GM19395 (cell line): ENCODE data around the gene LIPA.
"Not testable (repeated sequence)": the region's sequence is repeated elsewhere in the genome, so short reads cannot be mapped to it uniquely, and the experiment has no call there.

Experiments used
- ATAC-seq: cut with Tn5 transposase; IDR thresholded peaks from one replicate; pipeline ENCODE4 v1.9.1; 2021; ENCODE audit warnings: mild to moderate bottlenecking, moderate library complexity; ENCODE audit not compliant: unreplicated experiment

Gene LIPA

GRCh38 chr10:89251409-89252224 is at the start of gene LIPA:
Gene LIPA, minus strand, starts transcription at chr10:89251775. Its CDS starts 4,127 bp downstream, at chr10:89247648.
- peak; percentile 95 for ATAC-seq

- peak; percentile 21 for ATAC-seq
Observed at GRCh38 chr10:89301232-89301631, 49.7 kb upstream of the LIPA start.

GRCh38 chr10:89299031-89299430 is 47.5 kb upstream of the LIPA start:
- ATAC-seq = no peak

GRCh38 chr10:89297791-89298190 is 46.2 kb upstream of the LIPA start:
- no peak for ATAC-seq

DNA sequence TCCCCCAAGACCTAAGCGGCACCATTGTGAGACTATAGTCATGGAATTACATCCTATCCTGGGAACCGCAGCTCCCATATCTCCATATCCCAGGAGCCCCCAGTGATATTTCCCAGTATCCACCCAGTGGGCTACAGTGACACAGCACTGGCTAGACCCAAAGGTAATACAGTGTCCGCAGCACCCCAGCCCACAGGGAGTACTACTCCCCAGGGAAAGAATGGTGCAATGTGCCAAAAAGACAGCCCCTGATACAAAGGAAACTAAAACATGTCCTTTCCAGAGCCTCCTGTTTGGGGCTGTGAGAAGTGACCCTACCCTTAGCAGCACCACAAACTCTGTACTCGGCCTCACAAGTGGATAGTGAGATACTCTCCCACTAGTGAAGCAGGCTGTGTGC is 45.8 kb upstream of the LIPA start:
- no peak for ATAC-seq

GRCh38 chr10:89296220-89296648 is 44.7 kb upstream of the LIPA start:
- peak; percentile 61 for ATAC-seq

DNA sequence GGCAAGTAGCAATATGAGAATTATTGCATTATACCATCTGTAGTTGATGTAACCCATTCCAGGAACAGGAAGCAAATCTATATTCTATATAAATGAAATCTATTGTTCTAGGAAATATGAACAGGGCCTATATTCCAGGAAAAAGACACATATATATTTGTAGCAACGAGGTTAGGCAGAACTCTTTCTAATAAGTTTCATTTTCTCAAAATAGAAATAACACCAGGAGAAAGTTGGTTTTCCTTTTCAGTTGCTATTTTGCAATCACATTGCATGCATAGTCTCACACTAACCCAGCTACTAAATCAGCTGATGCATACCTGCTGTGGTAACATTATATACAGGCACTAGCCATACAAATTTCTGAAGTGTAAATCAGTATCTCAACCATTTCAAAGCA is 44.0 kb upstream of the LIPA start:
- no peak for ATAC-seq

DNA sequence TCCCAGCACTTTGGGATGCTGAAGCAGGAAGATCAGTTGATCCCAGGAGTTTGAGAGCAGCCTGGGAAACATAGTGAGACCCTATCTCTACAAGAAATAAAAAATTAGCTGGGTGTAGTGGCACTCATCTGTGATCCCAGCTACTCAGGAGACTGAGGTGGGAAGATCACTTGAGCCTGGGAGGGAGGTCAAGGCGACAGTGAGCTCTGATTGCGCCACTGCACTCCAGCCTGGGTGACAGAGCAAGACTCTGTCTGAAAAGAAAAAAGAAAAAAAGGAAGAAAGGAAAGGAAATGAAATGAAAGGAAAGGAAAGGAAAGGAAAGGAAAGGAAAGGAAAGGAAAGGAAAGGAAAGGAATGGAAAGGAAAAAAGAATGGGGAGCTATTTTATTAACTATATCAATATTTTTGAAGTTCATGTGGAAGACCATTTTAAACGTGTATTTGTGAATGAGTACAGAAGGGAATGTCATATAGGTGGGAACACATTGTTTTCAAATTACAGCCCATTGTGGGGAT is 43.2 kb upstream of the LIPA start:
- no peak for ATAC-seq

GRCh38 chr10:89285303-89285702 is 33.7 kb upstream of the LIPA start:
- not testable (repeated sequence) for ATAC-seq

- ATAC-seq = not testable (repeated sequence)
Observed at GRCh38 chr10:89284711-89285110, 33.1 kb upstream of the LIPA start.

DNA sequence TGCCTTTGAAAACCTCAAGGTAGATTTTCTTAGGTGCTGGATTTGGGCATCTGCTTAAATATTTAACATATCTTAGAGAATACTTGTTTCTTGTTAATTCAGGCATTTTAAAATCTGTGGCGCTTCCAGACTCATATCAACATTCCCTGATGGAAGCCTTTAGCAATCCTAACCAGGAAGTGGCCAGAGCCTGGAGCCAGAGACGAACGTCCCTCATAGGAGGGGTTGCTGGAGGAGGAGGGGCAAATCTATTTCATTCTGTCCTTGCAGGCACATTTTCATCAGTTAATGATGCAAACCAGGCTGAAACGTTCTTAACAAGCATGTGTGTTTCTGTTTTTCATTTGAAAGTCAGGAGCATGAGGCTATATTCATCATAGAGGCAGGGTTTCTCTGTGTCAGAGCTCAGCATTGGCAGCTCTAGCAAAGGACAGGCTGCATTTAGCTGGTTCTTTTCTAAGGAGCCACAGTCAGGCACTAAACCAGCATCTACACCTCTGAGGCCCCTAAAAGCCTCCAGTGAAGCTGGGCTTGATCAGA is 32.4 kb upstream of the LIPA start:
- no peak for ATAC-seq

DNA sequence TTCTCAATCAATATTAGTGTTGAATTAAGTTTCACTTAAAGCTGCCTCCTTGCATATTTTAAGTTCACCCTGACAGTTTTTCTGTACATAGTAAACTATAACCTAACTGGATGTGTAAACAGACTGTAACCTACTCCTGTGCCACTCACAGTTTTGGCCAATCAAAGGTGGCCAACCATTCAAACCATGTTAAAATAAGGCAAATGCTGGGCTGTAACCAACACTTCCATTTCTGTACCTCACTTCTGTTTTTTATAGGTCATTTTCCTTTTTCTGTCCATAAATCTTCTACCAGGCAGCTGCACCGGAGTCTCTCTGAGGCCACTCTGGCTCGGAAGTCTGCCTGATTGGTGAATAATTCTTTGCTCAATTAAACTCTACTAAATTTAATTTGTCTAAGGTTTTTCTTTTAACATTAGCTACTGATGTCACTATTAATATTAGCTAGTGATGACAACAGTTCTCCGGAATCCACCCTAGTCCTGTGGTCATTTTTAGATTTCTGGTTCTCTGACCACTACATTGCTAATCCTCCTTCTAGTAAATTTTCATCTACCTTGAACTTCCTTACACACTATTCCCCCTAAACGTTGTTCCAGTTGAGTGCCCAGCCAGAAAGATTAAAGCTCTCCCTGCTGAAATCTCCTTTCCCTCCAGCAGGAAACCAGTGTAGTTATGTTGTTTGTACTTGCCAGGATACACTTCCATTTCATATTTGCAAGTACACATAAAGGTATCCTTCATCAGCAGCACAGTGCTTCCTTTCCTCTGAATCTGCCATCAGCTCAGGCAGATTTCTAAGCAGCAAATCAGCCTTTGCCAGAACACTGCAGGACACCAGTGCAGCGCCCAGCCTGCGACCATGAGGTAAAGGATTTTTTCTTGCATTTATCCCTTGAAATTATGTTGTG is 31.7 kb upstream of the LIPA start:
- ATAC-seq = no peak

DNA sequence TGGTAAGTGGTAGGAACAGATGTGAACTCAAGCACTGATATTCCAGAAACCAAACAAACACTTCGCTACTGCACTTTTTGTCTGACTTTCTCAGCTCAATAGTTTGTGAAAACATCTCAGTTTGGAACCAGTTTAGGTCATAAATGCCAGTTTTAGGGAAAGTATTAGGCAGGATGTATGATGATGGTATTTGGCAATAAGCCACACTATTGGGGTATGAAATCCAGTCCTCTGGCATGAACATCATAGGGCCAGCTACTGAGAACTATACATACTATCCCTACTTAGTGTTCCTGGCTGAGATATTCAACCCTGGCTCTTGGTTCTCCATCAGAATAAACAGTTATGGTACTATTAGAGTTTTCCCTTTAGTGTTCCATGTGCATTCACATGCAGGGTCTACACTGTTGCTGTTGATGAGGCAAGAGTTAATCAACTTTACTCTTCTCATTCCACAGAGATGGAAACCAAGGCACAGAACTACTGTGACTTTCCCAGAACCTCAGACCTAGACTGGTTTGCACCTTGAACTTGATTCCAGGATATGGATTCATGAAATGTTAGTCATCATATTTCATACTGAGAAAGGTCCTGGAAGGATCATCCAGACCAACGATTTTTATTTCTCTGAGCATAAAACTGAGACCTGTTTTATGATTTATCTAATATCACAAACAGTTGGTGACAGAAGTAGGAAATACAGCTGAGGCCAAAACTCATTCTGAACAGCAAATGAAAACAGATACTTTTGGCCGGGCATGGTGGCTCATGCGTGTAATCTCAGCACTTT is 30.2 kb upstream of the LIPA start:
- ATAC-seq = no peak

GRCh38 chr10:89280508-89280907 is 28.9 kb upstream of the LIPA start:
- no peak for ATAC-seq

GRCh38 chr10:89279421-89279869 is 27.9 kb upstream of the LIPA start:
- no peak for ATAC-seq

DNA sequence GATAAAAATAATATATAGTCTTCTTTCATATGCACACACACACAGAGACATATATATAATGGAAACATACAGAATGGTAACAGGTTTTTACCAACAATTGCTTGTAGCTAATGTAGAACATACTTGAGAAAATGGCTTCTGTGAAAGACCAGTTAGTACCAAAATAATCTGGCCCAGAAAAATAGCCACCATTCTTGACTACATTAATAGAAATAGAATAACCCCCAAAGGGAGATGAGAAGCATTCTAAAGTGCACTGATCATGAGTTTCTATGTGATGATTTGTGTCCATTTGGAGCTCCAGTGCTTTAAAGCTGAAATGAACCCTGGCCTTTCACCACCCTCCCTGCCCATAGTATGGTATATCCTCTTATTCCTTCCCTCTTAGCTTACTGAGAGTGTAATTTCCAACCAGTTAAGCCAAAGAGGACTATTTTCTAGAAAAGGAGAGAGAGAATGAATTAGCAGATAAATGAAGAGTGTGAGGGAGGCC is 27.4 kb upstream of the LIPA start:
- ATAC-seq = no peak

- ATAC-seq = no peak
Observed at GRCh38 chr10:89278034-89278535, 26.5 kb upstream of the LIPA start.

DNA sequence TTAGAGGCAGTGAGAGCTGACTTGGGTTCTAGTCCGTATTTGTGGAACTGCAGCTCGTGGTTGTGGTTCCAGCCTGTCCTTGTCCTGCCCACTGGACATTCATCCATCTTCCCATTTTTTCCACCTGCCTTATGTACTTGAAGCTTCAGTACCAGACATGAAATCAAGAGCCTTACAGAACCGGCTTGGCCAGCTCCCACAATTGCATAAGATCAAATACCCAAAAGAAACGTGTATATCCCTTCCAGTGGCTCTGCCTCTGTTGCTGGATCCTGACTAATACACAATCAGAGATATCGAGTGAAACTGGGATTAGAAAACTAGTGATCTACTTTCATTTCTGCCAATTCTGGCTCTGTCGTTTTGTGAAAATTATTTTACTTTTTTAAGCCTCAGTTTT is 23.8 kb upstream of the LIPA start:
- no peak for ATAC-seq

DNA sequence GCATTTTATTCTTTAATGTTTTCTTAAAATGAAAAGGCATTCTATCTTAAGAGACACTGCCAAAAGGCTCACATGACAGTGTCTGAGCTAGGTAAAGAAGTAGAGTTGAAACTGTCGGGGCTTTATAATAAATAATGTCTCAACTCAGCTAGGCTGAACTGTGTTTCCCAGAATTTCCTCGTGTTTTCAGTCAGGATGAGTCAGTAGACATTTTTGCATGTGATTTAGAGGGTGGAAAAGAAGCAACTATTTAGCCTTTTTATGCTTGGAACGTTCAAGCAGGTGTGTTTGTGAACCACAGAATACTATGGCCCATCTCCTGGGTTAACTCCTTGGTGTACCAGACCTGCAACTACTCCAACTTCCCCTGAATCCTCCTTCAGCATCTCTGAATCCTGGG is 23.4 kb upstream of the LIPA start:
- ATAC-seq = no peak

DNA sequence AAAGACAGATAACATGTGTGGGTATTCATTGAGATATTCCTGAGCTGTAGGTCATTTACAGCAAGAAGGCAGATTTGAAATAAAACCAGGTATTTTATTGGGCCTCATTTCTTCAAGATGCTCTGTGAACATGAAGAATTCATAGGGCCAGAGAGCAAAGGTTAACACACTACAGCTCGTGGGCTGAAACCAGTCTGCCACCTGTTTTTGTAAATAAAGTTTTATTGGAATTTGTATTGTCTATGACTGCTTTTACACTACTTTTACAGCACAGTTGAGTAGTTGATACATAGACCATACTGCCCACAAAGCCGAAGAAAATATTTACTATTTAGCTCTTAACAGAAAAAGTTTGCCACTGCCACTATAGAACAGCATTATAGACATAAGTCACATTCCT is 22.1 kb upstream of the LIPA start:
- no peak for ATAC-seq
